Measurements from ENCODE around the gene LTB.
"Not testable (repeated sequence)": the region's sequence is repeated elsewhere in the genome, so short reads cannot be mapped to it uniquely, and the experiment has no call there.

Gene LTB

DNA sequence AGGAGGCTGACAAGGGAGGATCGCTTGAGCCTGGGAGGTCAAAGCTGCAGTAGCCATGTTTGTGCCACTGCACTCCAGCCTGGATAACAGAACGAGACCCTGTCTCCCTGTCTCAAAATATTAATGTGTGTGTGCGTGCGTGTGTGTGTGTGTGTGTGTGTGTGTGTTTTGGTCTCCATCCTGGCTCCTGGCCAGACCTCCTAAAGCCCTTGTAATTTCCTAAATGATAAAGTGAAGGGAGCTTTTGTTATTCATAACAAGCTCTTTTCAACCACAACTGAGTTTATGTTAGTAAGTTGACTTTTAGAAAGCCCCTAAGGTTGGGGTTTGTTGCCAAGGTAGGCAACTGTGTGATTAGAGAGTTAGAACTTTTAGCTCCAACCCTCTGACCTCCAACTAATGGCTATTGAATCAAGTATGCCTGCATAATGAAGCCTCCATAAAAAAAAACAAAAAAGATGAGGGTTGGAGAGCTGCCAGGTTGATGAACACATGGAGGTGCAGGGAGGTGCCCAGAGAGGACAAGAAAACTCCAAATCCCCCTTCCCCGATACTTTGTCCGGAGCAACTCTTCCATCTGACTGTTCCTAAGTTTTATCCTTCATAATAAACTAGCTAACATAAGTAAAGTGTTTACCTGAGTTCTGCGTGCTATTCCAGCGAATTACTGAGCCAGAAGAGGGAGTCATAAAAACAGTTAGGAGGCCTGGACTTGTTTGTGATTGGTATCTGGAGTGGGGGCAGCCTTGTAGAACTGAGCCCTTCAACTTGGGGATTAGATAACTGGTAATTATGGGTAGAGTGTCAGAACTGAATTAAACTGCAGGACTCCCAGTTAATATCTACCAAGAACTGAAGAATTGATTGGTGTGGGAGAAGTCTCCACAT is 27.5 kb upstream of the LTB start:
- no peak overlapping the region for H3K4me3 ChIP-seq (ENCODE audit: low read depth, low read length)
- TF ChIP-seq, protein P1, sequence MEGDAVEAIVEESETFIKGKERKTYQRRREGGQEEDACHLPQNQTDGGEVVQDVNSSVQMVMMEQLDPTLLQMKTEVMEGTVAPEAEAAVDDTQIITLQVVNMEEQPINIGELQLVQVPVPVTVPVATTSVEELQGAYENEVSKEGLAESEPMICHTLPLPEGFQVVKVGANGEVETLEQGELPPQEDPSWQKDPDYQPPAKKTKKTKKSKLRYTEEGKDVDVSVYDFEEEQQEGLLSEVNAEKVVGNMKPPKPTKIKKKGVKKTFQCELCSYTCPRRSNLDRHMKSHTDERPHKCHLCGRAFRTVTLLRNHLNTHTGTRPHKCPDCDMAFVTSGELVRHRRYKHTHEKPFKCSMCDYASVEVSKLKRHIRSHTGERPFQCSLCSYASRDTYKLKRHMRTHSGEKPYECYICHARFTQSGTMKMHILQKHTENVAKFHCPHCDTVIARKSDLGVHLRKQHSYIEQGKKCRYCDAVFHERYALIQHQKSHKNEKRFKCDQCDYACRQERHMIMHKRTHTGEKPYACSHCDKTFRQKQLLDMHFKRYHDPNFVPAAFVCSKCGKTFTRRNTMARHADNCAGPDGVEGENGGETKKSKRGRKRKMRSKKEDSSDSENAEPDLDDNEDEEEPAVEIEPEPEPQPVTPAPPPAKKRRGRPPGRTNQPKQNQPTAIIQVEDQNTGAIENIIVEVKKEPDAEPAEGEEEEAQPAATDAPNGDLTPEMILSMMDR (conservative IDR thresholded peaks at IDR 0.05; ENCODE audit: low read depth, low read length), result no peak
- DNase-seq (ENCODE audit: low read depth), result no peak

DNA sequence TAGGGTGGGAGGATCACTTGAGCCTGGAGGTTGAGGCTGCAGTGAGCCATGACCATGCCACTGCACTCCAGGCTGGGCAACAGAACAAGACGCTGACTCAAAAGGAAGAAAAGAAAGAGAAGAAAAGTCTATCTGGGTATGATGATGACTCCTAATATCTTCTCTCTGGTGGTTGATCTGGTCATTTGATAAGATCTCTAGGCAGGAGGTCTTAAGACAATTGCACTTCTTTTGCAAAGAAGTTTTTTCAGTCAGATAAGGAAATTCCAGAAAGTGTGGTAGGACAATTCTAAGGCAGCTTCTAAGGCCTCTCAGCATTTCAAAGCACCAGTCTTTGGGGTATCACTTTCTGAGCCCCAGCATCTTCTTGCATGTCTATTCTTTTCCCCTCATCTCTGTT is 25.1 kb upstream of the LTB start:
- H3K4me3 ChIP-seq (ENCODE audit: low read depth, low read length), result no peak overlapping the region
- TF ChIP-seq, protein P1 (conservative IDR thresholded peaks at IDR 0.05; ENCODE audit: low read depth, low read length), result no peak
- no peak for DNase-seq (ENCODE audit: low read depth)

DNA sequence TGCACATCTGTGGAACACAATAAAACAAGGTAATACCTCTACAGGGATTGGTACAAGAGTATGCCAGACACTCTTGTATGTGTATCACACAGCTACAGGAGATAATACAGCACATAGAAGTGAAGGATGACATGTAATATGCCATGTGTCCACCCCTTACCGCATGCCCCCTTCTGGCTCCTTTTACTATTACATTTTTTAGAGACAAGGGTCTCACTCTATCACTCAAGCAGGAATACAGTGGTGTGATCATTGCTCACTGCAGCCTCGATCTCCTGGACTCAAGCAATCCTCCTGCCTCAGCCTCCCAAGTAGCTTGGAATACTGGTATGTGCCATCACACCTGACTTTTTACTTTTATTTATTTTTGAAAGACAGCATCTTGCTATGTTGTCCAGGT is 14.8 kb upstream of the LTB start:
- TF ChIP-seq, protein P1 (conservative IDR thresholded peaks at IDR 0.05; ENCODE audit: low read depth, low read length), result peak; percentile 59
- no peak overlapping the region for H3K4me3 ChIP-seq (ENCODE audit: low read depth, low read length)
- DNase-seq (ENCODE audit: low read depth), result peak; percentile 58

DNA sequence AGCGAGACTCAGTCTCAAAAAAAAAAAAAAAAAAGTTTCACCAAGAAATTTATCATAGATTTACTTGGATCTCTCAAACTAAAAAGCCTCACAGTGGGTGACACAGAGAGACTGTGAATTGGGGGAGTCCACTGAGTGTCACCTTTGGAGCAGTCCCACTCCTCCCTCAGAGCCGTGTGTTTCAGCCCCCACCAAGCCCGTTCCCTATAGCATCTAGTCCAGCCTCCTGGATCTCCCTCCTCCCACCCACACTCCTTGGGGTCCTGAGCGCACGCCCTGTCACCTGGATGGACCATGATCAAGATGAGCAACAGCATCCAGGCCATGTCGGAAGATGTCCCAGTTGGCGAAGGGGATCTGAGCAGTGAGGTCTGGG is 10.2 kb upstream of the LTB start:
- TF ChIP-seq, protein P1 (conservative IDR thresholded peaks at IDR 0.05; ENCODE audit: low read depth, low read length), result no peak
- no peak overlapping the region for H3K4me3 ChIP-seq (ENCODE audit: low read depth, low read length)
- no peak for DNase-seq (ENCODE audit: low read depth)

DNA sequence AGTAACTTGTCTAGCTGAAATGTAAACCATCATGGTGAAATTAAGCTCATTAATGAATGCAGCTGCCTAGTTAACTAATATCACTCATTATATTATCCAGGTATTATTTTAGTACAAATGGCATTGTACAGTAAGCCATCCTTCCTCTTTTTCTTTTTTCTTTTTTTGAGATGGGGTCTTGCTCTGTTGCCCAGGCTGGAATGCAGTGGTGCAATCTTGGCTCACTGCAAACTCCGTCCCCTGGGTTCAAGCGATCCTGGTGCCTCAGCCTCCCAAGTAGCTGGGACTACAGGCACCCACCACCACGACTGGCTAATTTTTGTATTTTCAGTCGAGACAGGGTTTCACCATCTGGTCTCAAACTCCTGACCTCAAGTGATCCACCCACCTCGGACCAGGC is 8.5 kb upstream of the LTB start:
- not testable (repeated sequence) for DNase-seq (ENCODE audit: low read depth)

DNA sequence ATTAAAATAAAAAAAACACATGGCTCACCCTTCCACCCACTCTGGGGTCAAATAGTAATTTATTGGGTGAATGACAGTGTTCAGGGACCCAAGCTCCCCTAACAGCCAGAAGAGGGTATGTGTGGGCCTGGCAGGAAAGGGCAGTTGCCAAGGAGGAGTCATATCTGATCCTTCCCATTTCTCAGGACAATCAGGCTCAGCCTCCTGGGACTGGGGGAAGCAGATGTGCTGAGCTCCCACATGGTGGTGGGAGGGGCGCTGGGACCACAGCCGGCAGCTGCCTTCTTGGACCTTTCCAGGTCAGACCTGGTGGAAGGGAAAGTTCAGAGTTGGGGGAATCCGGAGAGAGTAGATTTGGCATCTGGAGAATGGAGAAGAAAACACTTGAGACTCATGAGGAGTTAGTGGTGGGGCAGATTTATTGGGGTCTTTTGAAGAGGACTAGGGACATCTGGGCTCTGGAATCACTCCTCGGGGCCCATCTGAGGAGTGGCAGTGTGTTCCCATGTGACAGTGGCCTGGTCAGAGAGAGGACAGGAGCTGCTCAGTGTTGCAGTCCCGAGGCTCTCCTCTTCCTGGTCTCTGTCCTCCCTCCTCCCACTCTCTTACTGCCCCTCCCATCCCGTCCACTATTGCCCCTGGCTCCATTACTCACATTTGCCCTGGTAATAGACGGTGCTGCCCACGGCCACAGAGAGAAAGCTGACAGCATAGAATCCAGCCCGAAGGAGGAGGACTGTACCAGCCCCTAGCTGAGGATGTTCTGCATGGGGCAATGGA is 6.8 kb upstream of the LTB start:
- TF ChIP-seq, protein P1 (conservative IDR thresholded peaks at IDR 0.05; ENCODE audit: low read depth, low read length), result no peak
- no peak overlapping the region for H3K4me3 ChIP-seq (ENCODE audit: low read depth, low read length)
- DNase-seq (ENCODE audit: low read depth), result no peak

More for the DNA sequence above, 8.5 kb upstream of the LTB start:
- not testable (repeated sequence) for H3K4me3 ChIP-seq (ENCODE audit: low read depth, low read length)

All from choroid plexus epithelial cell (primary cell).